OCI-LY1 (cell line): ENCODE measurements around the gene SPTB.

Experiments
- EZH2 ChIP-seq: fragments of 200-600 bp; sonication (generic), shearing (Covaris generic); IDR thresholded peaks from 2 replicates; pipeline ENCODE4 v1.8.0; 2017; ENCODE audit warnings: borderline replicate concordance, mixed run types, mild to moderate bottlenecking, antibody characterized with exemption, low read length, moderate library complexity, mixed read lengths
- TF ChIP-seq, protein P1 (sequence below): fragments of 200-600 bp; sonication (generic), shearing (Covaris generic); IDR thresholded peaks from 2 replicates; pipeline ENCODE4 v1.5.1; 2017; ENCODE audit warnings: mild to moderate bottlenecking, antibody characterized with exemption, low read length, moderate library complexity, mixed read lengths

- TF ChIP-seq, protein P1, sequence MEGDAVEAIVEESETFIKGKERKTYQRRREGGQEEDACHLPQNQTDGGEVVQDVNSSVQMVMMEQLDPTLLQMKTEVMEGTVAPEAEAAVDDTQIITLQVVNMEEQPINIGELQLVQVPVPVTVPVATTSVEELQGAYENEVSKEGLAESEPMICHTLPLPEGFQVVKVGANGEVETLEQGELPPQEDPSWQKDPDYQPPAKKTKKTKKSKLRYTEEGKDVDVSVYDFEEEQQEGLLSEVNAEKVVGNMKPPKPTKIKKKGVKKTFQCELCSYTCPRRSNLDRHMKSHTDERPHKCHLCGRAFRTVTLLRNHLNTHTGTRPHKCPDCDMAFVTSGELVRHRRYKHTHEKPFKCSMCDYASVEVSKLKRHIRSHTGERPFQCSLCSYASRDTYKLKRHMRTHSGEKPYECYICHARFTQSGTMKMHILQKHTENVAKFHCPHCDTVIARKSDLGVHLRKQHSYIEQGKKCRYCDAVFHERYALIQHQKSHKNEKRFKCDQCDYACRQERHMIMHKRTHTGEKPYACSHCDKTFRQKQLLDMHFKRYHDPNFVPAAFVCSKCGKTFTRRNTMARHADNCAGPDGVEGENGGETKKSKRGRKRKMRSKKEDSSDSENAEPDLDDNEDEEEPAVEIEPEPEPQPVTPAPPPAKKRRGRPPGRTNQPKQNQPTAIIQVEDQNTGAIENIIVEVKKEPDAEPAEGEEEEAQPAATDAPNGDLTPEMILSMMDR = no peak
- TF ChIP-seq EZH2 = no peak
Observed at GRCh38 chr14:64782196-64782595, 97.5 kb downstream of the SPTB start.
